ENCODE measurements around the gene UVRAG. TPM values are rescaled to one million over a fixed set of nuclear protein-coding genes. Genes with fewer than 3 reads are reported as not detected.

The UVRAG gene
- total and polyA plus RNA-seq, 2 of the 4 experiments (the other 2 are of a cell fraction), result 5.6 to 10.9 TPM

DNA sequence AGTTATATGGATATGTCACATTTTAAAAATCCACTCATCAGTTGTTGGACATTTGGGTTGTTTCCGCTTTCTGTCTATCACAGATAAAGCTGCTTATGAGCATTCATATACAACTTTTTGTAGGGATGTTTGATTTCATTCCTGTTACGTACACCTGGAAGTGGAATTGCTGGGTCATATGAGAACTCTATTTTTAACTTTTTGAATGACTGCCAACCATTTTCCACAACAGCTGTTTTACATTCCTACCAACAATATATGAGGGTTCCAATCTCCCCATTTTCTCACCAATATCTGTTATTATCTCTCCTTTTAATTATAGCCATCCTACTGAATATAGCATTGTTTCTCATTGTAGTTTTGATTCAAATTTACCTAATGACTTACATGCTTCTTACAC, 172.0 kb downstream of the UVRAG start:
- Histone ChIP-seq H3K9me1 (ENCODE audit: insufficient read depth, low read length) (no peaks in the 10 kb centered on the region), H3K36me3 (ENCODE audit: control insufficient read depth, insufficient read depth, low read length) (0 out of 2 replicates have a peak, but pooled peaks cover 2% of the 10 kb centered on the region), H3K79me1 (ENCODE audit: low read depth in 1 of 2, low read length in 2 of 2) (0 out of 4 replicates have a peak, but pooled peaks cover 0 to 4% of the 10 kb centered on the region in 2 experiments), H3K4me2 (ENCODE audit: low read depth, low read length) (no peak overlapping the region), H2AK5ac (ENCODE audit: low read depth, low read length) (no peak overlapping the region), H2AFZ (replicated peaks; ENCODE audit: low read length, poor library complexity) (no peak overlapping the region), H2BK120ac (ENCODE audit: low read depth, low read length) (no peak overlapping the region), H3K18ac (ENCODE audit: low read depth, low read length) (no peak overlapping the region), H3K4me1 (ENCODE audit: control insufficient read depth, insufficient read depth, low read length) (no peaks in the 10 kb centered on the region; the same call in 1 of the 2 replicates), H3K14ac (replicated peaks; ENCODE audit: low read depth, low read length) (no peak overlapping the region), H4K20me1 (ENCODE audit: insufficient read depth, low read length) (no peaks in the 10 kb centered on the region), H4K5ac (ENCODE audit: low read depth, low read length) (no peak overlapping the region), H3K27me3 (ENCODE audit: control insufficient read depth, insufficient read depth, low read length) (no peaks in the 10 kb centered on the region), H4K8ac (ENCODE audit: low read depth in 2 of 2, low read length in 2 of 2) (no peak overlapping the region), H2BK5ac (ENCODE audit: low read depth, low read length, poor library complexity, severe bottlenecking) (no peak overlapping the region), H3K56ac (ENCODE audit: extremely low read depth, insufficient read depth, low read length) (no peak overlapping the region), H3K27ac (ENCODE audit: insufficient read depth, low read length) (no peak overlapping the region), H2BK15ac (ENCODE audit: low read depth, low read length) (no peak overlapping the region), H3K9me3 (ENCODE audit: control insufficient read depth, insufficient read depth, low read length) (no peaks in the 10 kb centered on the region), H4K91ac (ENCODE audit: insufficient read depth, low read depth, low read length) (no peak overlapping the region), H3K23ac (ENCODE audit: low read depth, low read length) (no peak overlapping the region), H3K9ac (ENCODE audit: low read depth, low read length) (no peak overlapping the region), H2BK20ac (ENCODE audit: low read depth, low read length) (no peak overlapping the region), H3K4ac (ENCODE audit: low read depth, low read length) (no peak overlapping the region), H3K4me3 (ENCODE audit: insufficient read depth, low read depth, low read length) (no peak overlapping the region), H2AK9ac (replicated peaks; ENCODE audit: low read depth, low read length, poor library complexity) (no peak overlapping the region)
- no TSS peak for BruUV-seq (replicated peaks)
- intact Hi-C loops (cut with micrococcal nuclease) (no loop called here), in situ Hi-C loops (cut with MboI; ENCODE audit: low sequenced_read_pairs) (no loop called here), dilution Hi-C loops (cut with HindIII; ENCODE audit: low sequenced_read_pairs, unreplicated experiment) (no loop called here)
- DNase-seq (no peak), ATAC-seq (ENCODE audit: low read depth) (no peak)
- TF ChIP-seq FOS (IDR thresholded peaks at IDR 0.05; ENCODE audit: low read depth, low read length), result no peak
- no peak for TF ChIP-seq RAD21 (IDR thresholded peaks at IDR 0.05; ENCODE audit: low read length)
- ChIA-PET POLR2A (ENCODE audit: unreplicated experiment) (no interaction called here), CTCF (no interaction called here)
- WGBS, 2 experiments (ENCODE audit: extremely low coverage in 2 of 2, insufficient read length in 1 of 2), result no CpG with 5 or more reads among the region's 2 CpGs

Data from IMR-90 (cell line).